GM12864 (cell line): Measurements from ENCODE around the gene PTBP3.
"Not testable (repeated sequence)": the region's sequence is repeated elsewhere in the genome, so short reads cannot be mapped to it uniquely, and the experiment has no call there.

Experiments
- DNase-seq: peaks from one replicate; pipeline ENCODE4 v3.0.0-alpha.2; 2011; ENCODE audit warnings: low read depth
- H3K4me3 ChIP-seq: 2 replicates; pipeline ENCODE4 v1.5.1; 2011; ENCODE audit warnings: mild to moderate bottlenecking, low read depth, low read length, control low read depth
- TF ChIP-seq, protein P1 (sequence below): IDR thresholded peaks from 2 replicates; pipeline ENCODE4 v1.5.1; 2011; ENCODE audit warnings: low read depth, mild to moderate bottlenecking, moderate library complexity, low read length, control low read depth, inconsistent platforms; ENCODE audit errors: missing control alignments

Gene PTBP3

DNA sequence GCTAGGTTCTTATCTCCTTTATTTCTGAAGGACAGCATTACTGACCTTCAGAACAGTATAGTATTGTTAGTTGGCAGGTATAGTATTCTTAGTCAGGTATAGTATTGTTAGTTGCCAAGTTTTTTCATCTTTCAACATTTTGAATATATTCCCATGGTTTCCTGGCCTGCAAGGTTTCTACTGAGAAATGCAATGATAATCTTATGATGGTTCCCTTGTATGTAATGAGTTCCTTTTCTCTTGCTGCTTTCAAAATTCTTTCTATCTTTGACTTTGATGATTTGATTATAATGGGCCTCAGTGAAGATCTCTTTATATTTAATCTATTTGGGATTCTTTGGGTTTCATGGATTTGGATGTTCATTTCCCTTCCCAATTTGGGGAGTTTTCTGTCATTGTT is 34.0 kb upstream of the PTBP3 start:
- TF ChIP-seq, protein P1, sequence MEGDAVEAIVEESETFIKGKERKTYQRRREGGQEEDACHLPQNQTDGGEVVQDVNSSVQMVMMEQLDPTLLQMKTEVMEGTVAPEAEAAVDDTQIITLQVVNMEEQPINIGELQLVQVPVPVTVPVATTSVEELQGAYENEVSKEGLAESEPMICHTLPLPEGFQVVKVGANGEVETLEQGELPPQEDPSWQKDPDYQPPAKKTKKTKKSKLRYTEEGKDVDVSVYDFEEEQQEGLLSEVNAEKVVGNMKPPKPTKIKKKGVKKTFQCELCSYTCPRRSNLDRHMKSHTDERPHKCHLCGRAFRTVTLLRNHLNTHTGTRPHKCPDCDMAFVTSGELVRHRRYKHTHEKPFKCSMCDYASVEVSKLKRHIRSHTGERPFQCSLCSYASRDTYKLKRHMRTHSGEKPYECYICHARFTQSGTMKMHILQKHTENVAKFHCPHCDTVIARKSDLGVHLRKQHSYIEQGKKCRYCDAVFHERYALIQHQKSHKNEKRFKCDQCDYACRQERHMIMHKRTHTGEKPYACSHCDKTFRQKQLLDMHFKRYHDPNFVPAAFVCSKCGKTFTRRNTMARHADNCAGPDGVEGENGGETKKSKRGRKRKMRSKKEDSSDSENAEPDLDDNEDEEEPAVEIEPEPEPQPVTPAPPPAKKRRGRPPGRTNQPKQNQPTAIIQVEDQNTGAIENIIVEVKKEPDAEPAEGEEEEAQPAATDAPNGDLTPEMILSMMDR, result no peak
- no peak for DNase-seq
- no peak overlapping the region for H3K4me3 ChIP-seq

DNA sequence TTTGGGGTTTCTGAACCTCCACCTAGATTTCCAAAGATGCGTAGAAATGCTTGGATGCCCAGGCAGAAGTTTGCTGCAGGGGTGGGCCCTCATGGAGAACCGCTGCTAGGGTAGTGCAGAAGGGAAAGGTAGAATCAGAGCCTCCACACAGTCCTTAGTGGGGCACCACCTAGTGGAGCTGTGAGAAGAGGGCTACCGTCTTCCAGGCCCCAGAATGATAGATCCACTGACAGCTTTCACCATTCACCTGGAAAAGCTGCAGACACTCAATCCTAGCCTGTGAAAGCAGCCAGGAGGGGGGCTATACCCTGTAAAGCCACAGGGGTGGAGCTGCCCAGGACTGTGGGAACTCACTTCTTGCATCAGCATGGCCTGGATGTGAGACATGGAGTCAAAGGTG is 33.2 kb upstream of the PTBP3 start:
- TF ChIP-seq, protein P1, result peak; percentile 47
- DNase-seq, result no peak
- no peak overlapping the region for H3K4me3 ChIP-seq

DNA sequence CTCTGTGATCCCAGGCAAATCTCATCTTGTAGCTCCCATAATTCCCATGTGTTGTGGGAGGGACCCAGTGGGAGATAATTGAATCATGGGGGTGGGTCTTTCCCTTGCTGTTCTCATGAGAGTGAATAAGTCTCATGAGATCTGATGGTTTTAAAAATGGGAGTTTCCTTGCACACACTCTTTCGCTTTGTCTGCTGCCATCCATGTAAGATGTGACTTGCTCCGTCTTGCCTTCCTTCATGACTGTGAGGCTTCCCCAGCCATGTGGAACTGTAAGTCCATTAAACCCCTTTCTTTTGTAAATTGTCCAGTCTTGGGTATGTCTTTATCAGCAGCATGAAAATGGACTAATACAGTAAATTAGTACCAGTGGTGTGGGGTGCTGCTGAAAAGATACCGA is 31.8 kb upstream of the PTBP3 start:
- not testable (repeated sequence) for DNase-seq, H3K4me3 ChIP-seq

DNA sequence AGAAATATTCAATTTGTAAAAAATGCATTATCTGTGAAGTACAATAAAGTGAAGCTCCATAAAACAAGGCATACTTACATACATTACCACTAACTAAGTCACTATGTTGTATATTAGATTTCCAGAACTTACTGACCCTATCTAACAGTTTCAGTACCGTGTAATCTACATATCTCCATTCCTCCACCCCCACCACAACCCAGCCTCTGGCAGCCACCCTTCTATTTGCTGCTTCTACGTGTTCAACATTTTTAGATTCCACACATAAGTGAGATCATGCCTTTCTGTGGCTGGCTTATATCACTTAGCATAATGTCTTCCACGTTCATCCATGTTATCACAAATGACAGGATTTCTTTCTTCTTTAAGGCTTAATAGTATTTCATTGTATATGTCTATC is 31.3 kb upstream of the PTBP3 start:
- no peak for DNase-seq
- TF ChIP-seq, protein P1, result no peak
- H3K4me3 ChIP-seq, result no peak overlapping the region

DNA sequence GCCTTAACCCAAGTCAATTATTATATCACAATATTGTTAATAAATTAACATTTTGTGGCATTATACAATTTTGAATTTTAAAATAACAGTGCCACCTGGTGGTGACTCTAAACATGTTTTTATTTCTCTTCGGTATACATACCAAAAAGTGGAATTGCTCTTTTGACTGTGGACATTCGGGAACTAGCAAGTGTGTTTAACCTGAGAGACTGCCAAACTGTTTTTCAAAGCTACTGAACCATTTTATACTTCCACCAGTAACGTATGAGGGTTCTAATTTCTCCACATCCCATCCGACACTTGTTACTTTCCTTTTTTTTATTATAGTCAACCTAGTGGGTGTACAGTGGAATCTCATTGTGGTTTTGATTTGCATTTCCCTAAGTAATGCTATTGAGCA is 28.2 kb upstream of the PTBP3 start:
- TF ChIP-seq, protein P1, result no peak
- no peak overlapping the region for H3K4me3 ChIP-seq
- DNase-seq, result no peak

DNA sequence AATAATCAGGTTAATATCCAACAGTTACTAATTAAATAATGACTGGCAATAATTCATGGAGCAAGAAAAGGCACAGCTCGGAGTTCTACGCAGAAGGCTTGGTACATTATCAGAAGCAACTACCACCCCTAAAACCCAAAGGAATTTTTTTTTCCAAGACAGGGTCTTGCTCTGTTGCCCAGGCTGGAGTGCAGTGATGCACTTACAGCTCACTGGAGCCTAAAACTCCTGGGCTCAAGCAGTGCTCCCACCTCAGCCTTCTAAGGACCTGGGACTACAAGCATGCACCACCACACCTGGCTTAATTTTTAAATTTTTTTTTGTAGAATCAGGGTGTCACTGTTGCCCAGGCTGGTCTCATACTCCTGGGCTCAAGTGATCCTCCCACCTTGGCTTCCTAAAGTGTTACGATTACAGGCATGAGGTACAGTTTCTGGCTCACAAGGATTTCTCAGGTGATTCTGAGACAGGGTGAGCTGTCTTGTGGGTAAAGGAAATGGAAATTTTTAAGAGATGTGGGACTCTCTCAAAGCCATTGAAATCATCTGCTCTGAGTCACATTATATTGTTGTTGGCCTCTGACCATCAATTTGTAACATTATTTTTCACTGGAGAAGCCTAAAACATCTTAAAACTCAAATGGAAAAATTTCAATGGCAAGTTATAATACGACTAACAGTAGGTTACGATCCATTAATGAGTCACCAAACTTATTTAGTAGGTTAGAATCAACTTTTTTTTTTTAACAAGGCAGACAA is 26.8 kb upstream of the PTBP3 start:
- H3K4me3 ChIP-seq, result no peak overlapping the region
- TF ChIP-seq, protein P1, result no peak
- no peak for DNase-seq

DNA sequence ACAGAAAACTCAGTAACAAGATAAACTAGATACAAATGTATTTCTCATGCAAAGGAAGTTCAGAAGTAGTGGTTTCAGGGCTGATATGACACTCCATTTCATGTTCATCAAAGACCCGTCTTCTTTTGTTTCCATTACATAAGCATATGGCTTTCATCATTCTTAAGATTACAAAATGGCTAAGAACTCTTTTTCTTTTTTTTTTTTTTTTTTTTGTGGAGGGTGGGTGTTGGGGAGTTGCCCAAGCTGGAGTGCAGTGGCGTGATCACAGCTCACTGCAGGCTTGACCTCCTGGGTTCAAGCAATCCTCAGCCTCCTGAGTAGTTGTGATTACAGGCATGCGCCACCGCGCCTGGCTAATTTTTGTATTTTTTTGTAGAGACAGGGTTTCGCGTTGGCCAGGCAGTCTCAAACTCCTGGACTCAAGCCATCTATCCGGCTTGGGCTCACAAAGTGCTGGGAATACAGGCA is 22.0 kb upstream of the PTBP3 start:
- no peak overlapping the region for H3K4me3 ChIP-seq
- DNase-seq, result no peak
- TF ChIP-seq, protein P1, result no peak
